C4-2B (cell line): ENCODE measurements around the gene SRCAP.

Experiments used
- CTCF ChIP-seq: fragments of 450-650 bp; conservative IDR thresholded peaks from 2 replicates; pipeline ENCODE4 v1.5.1; 2017; ENCODE audit warnings: mild to moderate bottlenecking
- ZFX ChIP-seq: fragments of 450-650 bp; IDR thresholded peaks from 2 replicates; pipeline ENCODE4 v1.6.1; 2017

- TF ChIP-seq CTCF (no peak), ZFX (no peak)
These were observed 51.2 kb downstream of the SRCAP start for GRCh38 chr16:30750201-30750600.
